ENCODE results near the gene RUNX1. TPM values are rescaled to one million over a fixed set of nuclear protein-coding genes. Genes with fewer than 3 reads are reported as not detected.
A peak's percentile ranks its signal among the peaks of the same experiment; 100 is the strongest.

RUNX1 gene
- total and polyA plus RNA-seq, 2 of the 13 experiments (the other 11 are each of a cell fraction or from before 2014, with no cell fraction given), result 5.4 to 6.4 TPM

DNA sequence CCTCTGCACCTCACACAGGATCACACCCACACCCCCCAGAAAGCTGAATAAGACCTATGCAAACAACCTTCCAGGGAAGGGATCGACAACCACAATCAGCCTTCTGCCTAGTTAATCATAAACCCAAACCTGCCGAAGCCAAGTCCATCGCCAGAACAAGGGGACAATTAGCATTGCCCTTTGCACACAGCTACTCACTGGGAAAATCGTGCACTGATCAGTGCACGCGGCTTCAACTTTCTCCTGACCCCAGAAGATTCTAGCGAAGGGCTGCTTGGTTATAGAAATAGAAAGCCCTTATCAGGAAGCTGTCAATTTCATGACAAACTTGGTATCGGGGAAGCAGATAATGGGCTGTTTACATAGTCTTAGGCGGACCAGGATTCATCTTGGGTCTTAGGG lies 29.5 kb downstream of the RUNX1 start (continued):
- TF ChIP-seq, protein P1, sequence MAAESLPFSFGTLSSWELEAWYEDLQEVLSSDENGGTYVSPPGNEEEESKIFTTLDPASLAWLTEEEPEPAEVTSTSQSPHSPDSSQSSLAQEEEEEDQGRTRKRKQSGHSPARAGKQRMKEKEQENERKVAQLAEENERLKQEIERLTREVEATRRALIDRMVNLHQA (CRISPR knock-in tag; IDR thresholded peaks at IDR 0.05), result no peak
- no peak for TF ChIP-seq ZNF225 (CRISPR knock-in tag; IDR thresholded peaks at IDR 0.05)
- TF ChIP-seq ZSCAN31 (CRISPR knock-in tag; IDR thresholded peaks at IDR 0.05; ENCODE audit: low read depth), result no peak
- peak; percentile 59 for TF ChIP-seq ATF1 (CRISPR knock-in tag; IDR thresholded peaks at IDR 0.05)
- TF ChIP-seq ZNF343 (CRISPR knock-in tag; IDR thresholded peaks at IDR 0.05), result no peak
- TF ChIP-seq, protein P2, sequence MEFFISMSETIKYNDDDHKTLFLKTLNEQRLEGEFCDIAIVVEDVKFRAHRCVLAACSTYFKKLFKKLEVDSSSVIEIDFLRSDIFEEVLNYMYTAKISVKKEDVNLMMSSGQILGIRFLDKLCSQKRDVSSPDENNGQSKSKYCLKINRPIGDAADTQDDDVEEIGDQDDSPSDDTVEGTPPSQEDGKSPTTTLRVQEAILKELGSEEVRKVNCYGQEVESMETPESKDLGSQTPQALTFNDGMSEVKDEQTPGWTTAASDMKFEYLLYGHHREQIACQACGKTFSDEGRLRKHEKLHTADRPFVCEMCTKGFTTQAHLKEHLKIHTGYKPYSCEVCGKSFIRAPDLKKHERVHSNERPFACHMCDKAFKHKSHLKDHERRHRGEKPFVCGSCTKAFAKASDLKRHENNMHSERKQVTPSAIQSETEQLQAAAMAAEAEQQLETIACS (CRISPR knock-in tag; IDR thresholded peaks at IDR 0.05), result no peak
- TF ChIP-seq SALL1 (CRISPR knock-in tag; IDR thresholded peaks at IDR 0.05), result peak; percentile 91
- no peak for TF ChIP-seq ZBTB21 (CRISPR knock-in tag; IDR thresholded peaks at IDR 0.05)
- TF ChIP-seq PRPF4 (IDR thresholded peaks at IDR 0.05; ENCODE audit: low read depth, low read length, poor library complexity, severe bottlenecking), result no peak
- no peak for TF ChIP-seq GZF1 (CRISPR knock-in tag; IDR thresholded peaks at IDR 0.05)
- no peak for TF ChIP-seq SIX4 (CRISPR knock-in tag; IDR thresholded peaks at IDR 0.05)
- no peak for TF ChIP-seq KDM5B (CRISPR knock-in tag; IDR thresholded peaks at IDR 0.05; ENCODE audit: borderline replicate concordance)
- peak; percentile 22; the same call in 1 of the 2 replicates for TF ChIP-seq NR2C2 (CRISPR knock-in tag; IDR thresholded peaks at IDR 0.05; ENCODE audit: borderline replicate concordance)
- TF ChIP-seq ZFAT (CRISPR knock-in tag; conservative IDR thresholded peaks at IDR 0.05), result no peak
- no peak for TF ChIP-seq ZNF549 (CRISPR knock-in tag; IDR thresholded peaks at IDR 0.05)
- no peak for TF ChIP-seq EEA1 (CRISPR knock-in tag; IDR thresholded peaks at IDR 0.05; ENCODE audit: borderline replicate concordance)
- TF ChIP-seq, protein P3, sequence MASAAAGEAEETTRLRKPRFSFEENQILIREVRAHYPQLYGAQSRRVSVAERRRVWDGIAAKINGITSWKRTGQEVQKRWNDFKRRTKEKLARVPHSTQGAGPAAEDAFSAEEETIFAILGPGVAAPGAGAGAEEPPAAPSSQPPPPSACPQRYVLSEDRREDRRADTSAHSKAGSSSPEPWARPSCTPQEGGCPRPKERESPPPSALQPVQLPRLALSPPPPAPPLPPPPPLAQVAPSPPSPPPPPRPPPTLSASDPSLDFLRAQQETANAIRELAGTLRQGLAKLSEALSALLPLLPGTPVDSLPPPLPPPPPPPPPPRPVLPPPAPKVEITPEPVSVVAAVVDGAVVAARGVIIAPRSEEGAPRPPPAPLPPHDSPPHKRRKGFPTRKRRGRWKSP (CRISPR knock-in tag; IDR thresholded peaks at IDR 0.05), result peak; percentile 39; the same call in 1 of the 2 replicates
- no peak for TF ChIP-seq KLF12 (CRISPR knock-in tag; IDR thresholded peaks at IDR 0.05; ENCODE audit: borderline replicate concordance)
- TF ChIP-seq SIN3B (IDR thresholded peaks at IDR 0.05; ENCODE audit: low read length), result no peak
- TF ChIP-seq, protein P4, sequence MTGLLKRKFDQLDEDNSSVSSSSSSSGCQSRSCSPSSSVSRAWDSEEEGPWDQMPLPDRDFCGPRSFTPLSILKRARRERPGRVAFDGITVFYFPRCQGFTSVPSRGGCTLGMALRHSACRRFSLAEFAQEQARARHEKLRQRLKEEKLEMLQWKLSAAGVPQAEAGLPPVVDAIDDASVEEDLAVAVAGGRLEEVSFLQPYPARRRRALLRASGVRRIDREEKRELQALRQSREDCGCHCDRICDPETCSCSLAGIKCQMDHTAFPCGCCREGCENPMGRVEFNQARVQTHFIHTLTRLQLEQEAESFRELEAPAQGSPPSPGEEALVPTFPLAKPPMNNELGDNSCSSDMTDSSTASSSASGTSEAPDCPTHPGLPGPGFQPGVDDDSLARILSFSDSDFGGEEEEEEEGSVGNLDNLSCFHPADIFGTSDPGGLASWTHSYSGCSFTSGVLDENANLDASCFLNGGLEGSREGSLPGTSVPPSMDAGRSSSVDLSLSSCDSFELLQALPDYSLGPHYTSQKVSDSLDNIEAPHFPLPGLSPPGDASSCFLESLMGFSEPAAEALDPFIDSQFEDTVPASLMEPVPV (CRISPR knock-in tag; IDR thresholded peaks at IDR 0.05), result no peak
- no peak for TF ChIP-seq ZNF382 (CRISPR knock-in tag; IDR thresholded peaks at IDR 0.05; ENCODE audit: borderline replicate concordance)
- no peak for TF ChIP-seq ZSCAN21 (CRISPR knock-in tag; IDR thresholded peaks at IDR 0.05; ENCODE audit: borderline replicate concordance)
- TF ChIP-seq, protein P5, sequence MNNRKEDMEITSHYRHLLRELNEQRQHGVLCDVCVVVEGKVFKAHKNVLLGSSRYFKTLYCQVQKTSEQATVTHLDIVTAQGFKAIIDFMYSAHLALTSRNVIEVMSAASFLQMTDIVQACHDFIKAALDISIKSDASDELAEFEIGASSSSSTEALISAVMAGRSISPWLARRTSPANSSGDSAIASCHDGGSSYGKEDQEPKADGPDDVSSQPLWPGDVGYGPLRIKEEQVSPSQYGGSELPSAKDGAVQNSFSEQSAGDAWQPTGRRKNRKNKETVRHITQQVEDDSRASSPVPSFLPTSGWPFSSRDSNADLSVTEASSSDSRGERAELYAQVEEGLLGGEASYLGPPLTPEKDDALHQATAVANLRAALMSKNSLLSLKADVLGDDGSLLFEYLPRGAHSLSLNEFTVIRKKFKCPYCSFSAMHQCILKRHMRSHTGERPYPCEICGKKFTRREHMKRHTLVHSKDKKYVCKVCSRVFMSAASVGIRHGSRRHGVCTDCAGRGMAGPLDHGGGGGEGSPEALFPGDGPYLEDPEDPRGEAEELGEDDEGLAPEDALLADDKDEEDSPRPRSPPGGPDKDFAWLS (CRISPR knock-in tag; IDR thresholded peaks at IDR 0.05; ENCODE audit: borderline replicate concordance), result no peak
- no peak; the same call in 1 of the 2 replicates for TF ChIP-seq RNF2 (conservative IDR thresholded peaks at IDR 0.05; ENCODE audit: low read depth)
- TF ChIP-seq, protein P6, sequence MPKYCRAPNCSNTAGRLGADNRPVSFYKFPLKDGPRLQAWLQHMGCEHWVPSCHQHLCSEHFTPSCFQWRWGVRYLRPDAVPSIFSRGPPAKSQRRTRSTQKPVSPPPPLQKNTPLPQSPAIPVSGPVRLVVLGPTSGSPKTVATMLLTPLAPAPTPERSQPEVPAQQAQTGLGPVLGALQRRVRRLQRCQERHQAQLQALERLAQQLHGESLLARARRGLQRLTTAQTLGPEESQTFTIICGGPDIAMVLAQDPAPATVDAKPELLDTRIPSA (CRISPR knock-in tag; IDR thresholded peaks at IDR 0.05; ENCODE audit: borderline replicate concordance), result no peak
- TF ChIP-seq ZNF737 (CRISPR knock-in tag; IDR thresholded peaks at IDR 0.05; ENCODE audit: borderline replicate concordance), result no peak

Measured in HepG2 (cell line).